AG04450 (cell line): ENCODE measurements around the gene TRIM31. TPM values are rescaled to one million over a fixed set of nuclear protein-coding genes. Genes with fewer than 3 reads are reported as not detected.

ENCODE experiments used
- CTCF ChIA-PET: fragments of 300-600, 350-600 bp; formaldehyde crosslinking; extraction: SDS; loops from one replicate; lab custom pipeline; 2022; ENCODE audit warnings: antibody characterized with exemption, inconsistent platforms; lab: Charles Lee
- POLR2A ChIA-PET: fragments of 350-600 bp; formaldehyde crosslinking; extraction: SDS; loops from one replicate; lab custom pipeline; 2021; ENCODE audit warnings: antibody characterized with exemption, inconsistent platforms; lab: Yijun Ruan, JAX
- DNase-seq: peaks from one replicate; pipeline ENCODE4 v3.0.0-alpha.2; 2011; ENCODE audit warnings: low read depth, low spot score
- H3K27ac ChIP-seq: one replicate; pipeline ENCODE4 v1.5.1; 2012; ENCODE audit warnings: low read depth, low read length, control low read depth
- H3K27me3 ChIP-seq: one replicate; pipeline ENCODE4 v1.6.0; 2012; ENCODE audit warnings: low read length; ENCODE audit not compliant: control insufficient read depth, insufficient read depth
- H3K4me3 ChIP-seq: 2 replicates; pipeline ENCODE4 v1.5.1; 2011; ENCODE audit warnings: mild to moderate bottlenecking, low read depth, low read length, control low read depth
- H3K9me3 ChIP-seq: 2 replicates; pipeline ENCODE4 v1.5.1; 2012; ENCODE audit warnings: low read length; ENCODE audit not compliant: control insufficient read depth, insufficient read depth
- CTCF ChIP-seq: IDR thresholded peaks from 2 replicates; pipeline ENCODE4 v1.5.1; 2011; ENCODE audit warnings: low read depth, low read length, control low read depth, inconsistent platforms
- polyA plus RNA-seq: library from polyadenylated mRNA; depleted of rRNA; stranded (reverse); fragments of >200 nt; gene quantifications from 2 replicates; pipeline ENCODE4 v1.2.3, GENCODE V29; 2011

TRIM31 gene
- polyA plus RNA-seq, 1 experiment = not detected

DNA sequence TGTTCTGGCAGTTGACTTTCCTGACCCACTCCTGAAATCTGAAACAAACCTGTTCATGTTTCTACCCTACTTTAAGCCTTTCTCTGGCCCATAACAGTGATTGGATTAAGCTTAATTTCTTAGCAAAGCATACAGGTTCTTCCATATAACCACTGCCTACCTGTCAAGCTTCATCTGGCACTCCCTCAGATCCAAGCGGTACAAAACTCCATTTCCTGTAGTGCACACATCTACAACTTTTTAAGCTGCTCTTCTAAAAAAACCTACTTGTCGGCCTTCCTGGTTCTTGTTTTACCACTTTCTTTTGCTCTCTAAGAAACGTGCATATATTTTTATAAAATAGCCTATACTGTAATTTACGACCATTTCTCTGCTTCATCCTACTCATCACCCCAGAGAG lies 46.8 kb downstream of the TRIM31 start:
- Histone ChIP-seq H3K27me3 (peaks cover 3% of the 10 kb centered on the region), H3K9me3 (no peaks in the 10 kb centered on the region; the same call in 1 of the 2 replicates), H3K27ac (no peak overlapping the region), H3K4me3 (peak overlapping the region; percentile 84)
- ChIA-PET CTCF (interaction anchor here (0.7 to 1.8 kb wide), 4 partner anchors 9 to 413 kb away, joined by 3 to 6 read pairs (median 4); no protein-coding TSS in a partner anchor), POLR2A (interaction anchor here (0.6 kb wide), 1 partner anchor 37 kb away, joined by 6 read pairs; no protein-coding TSS in a partner anchor)
- DNase-seq = no peak
- TF ChIP-seq CTCF = no peak

- Histone ChIP-seq H3K4me3 (no peak overlapping the region), H3K9me3 (no peaks in the 10 kb centered on the region), H3K27me3 (no peaks in the 10 kb centered on the region), H3K27ac (no peak overlapping the region)
- no peak for TF ChIP-seq CTCF
- no peak for DNase-seq
- CTCF ChIA-PET = interaction anchor here (1.7 kb wide), 1 partner anchor 39 kb away, joined by 5 read pairs; no protein-coding TSS in a partner anchor
- POLR2A ChIA-PET = no interaction called here
Measured at GRCh38 chr6:30063315-30063714, 49.6 kb downstream of the TRIM31 start.

GRCh38 chr6:30062471-30063178 lies 50.3 kb downstream of the TRIM31 start:
- CTCF ChIA-PET = interaction anchor here (0.6 to 1.7 kb wide), 3 partner anchors 40 to 108 kb away, joined by 3 to 7 read pairs (median 5); no protein-coding TSS in a partner anchor
- TF ChIP-seq CTCF = no peak
- Histone ChIP-seq H3K27ac (no peak overlapping the region), H3K27me3 (no peaks in the 10 kb centered on the region), H3K4me3 (no peak overlapping the region; the same call in 1 of the 2 replicates), H3K9me3 (no peaks in the 10 kb centered on the region)
- DNase-seq = no peak
- POLR2A ChIA-PET = interaction anchor here (0.7 kb wide), 1 partner anchor 151 kb away, joined by 4 read pairs; the partner anchor contains the start of gene TRIM26

DNA sequence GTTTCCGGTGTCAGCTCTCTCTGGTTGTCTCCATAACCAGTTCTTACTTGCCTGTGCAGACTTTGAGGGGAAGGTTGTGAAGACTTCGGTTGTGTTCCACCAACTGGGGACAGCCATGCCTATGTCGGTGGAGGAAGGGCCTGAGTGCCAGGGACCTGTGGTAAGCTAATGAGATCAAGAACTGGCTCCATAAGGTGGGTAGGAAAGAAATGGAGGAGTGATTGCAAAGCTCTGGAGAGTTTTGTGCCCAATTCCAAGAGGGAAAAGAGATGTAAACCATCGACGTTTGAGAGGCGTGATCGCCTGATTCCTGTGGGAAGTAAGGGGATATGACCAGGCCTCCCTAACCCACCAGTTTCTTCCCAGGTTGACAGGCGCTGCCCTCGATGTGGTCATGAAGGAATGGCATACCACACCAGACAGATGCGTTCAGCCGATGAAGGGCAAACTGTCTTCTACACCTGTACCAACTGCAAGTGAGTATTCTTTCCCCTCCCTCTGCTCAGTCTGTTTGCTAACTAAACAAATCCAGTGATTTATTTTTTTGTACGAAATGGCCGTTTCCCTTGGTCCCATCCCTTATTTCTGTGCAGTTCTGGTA lies 50.9 kb downstream of the TRIM31 start:
- Histone ChIP-seq H3K9me3 (no peaks in the 10 kb centered on the region), H3K4me3 (peak overlapping the region; percentile 96), H3K27ac (peak overlapping the region; percentile 78), H3K27me3 (no peaks in the 10 kb centered on the region)
- CTCF ChIA-PET = interaction anchor here (0.6 to 2.3 kb wide), 3 partner anchors 49 to 408 kb away, joined by 3 to 6 read pairs (median 3); no protein-coding TSS in a partner anchor
- TF ChIP-seq CTCF = no peak
- DNase-seq = no peak
- POLR2A ChIA-PET = interaction anchor here (0.7 to 1.4 kb wide), 4 partner anchors 29 to 151 kb away, joined by 4 to 6 read pairs (median 5); partner anchors contain the start of gene TRIM26
